AG04449 (cell line): ENCODE results near the gene COBLL1.

Experiments
- CTCF ChIA-PET: fragments of 350-600 bp; formaldehyde crosslinking; extraction: SDS; loops from one replicate; lab custom pipeline; 2021; ENCODE audit warnings: antibody characterized with exemption; lab: Yijun Ruan, JAX
- POLR2A ChIA-PET: fragments of 400-600, 350-600 bp; formaldehyde crosslinking; extraction: SDS; loops from one replicate; lab custom pipeline; 2020; ENCODE audit warnings: antibody characterized with exemption, inconsistent platforms; lab: Yijun Ruan, JAX
- DNase-seq: peaks from one replicate; pipeline ENCODE4 v3.0.0-alpha.2; 2010; ENCODE audit warnings: low read depth, low spot score
- H3K4me3 ChIP-seq: 2 replicates; pipeline ENCODE4 v1.5.1; 2011; ENCODE audit warnings: low read depth, mild to moderate bottlenecking, control low read depth, low read length
- TF ChIP-seq, protein P1 (sequence below): IDR thresholded peaks from one replicate; pipeline ENCODE4 v1.5.1; 2011; ENCODE audit warnings: mild to moderate bottlenecking, moderate library complexity, low read length, control low read depth, inconsistent platforms; ENCODE audit not compliant: insufficient read depth; ENCODE audit errors: missing control alignments

Gene COBLL1

GRCh38 chr2:164818149-164819136 is 23.2 kb downstream of the COBLL1 start:
- TF ChIP-seq, protein P1, sequence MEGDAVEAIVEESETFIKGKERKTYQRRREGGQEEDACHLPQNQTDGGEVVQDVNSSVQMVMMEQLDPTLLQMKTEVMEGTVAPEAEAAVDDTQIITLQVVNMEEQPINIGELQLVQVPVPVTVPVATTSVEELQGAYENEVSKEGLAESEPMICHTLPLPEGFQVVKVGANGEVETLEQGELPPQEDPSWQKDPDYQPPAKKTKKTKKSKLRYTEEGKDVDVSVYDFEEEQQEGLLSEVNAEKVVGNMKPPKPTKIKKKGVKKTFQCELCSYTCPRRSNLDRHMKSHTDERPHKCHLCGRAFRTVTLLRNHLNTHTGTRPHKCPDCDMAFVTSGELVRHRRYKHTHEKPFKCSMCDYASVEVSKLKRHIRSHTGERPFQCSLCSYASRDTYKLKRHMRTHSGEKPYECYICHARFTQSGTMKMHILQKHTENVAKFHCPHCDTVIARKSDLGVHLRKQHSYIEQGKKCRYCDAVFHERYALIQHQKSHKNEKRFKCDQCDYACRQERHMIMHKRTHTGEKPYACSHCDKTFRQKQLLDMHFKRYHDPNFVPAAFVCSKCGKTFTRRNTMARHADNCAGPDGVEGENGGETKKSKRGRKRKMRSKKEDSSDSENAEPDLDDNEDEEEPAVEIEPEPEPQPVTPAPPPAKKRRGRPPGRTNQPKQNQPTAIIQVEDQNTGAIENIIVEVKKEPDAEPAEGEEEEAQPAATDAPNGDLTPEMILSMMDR: no peak
- CTCF ChIA-PET: interaction anchor here (1.0 kb wide), 1 partner anchor 24 kb away, joined by 5 read pairs; the partner anchor contains the start of gene COBLL1
- POLR2A ChIA-PET: no interaction called here
- no peak overlapping the region for H3K4me3 ChIP-seq
- no peak for DNase-seq

GRCh38 chr2:164816900-164817299 is 24.7 kb downstream of the COBLL1 start:
- POLR2A ChIA-PET: no interaction called here
- TF ChIP-seq, protein P1: no peak
- no peak for DNase-seq
- no peak overlapping the region for H3K4me3 ChIP-seq
- CTCF ChIA-PET: interaction anchor here (2.5 kb wide), 1 partner anchor 25 kb away, joined by 11 read pairs; the partner anchor contains the start of gene COBLL1

GRCh38 chr2:164816046-164816445 is 25.6 kb downstream of the COBLL1 start:
- TF ChIP-seq, protein P1: no peak
- POLR2A ChIA-PET: no interaction called here

GRCh38 chr2:164815071-164815793 is 26.4 kb downstream of the COBLL1 start:
- TF ChIP-seq, protein P1: no peak
- CTCF ChIA-PET: interaction anchor here (2.5 kb wide), 1 partner anchor 27 kb away, joined by 11 read pairs; the partner anchor contains the start of gene COBLL1

More at GRCh38 chr2:164816046-164816445, 25.6 kb downstream of the COBLL1 start:
- H3K4me3 ChIP-seq: no peak overlapping the region
- no peak for DNase-seq
- CTCF ChIA-PET: interaction anchor here (2.5 kb wide), 1 partner anchor 26 kb away, joined by 11 read pairs; the partner anchor contains the start of gene COBLL1

DNA sequence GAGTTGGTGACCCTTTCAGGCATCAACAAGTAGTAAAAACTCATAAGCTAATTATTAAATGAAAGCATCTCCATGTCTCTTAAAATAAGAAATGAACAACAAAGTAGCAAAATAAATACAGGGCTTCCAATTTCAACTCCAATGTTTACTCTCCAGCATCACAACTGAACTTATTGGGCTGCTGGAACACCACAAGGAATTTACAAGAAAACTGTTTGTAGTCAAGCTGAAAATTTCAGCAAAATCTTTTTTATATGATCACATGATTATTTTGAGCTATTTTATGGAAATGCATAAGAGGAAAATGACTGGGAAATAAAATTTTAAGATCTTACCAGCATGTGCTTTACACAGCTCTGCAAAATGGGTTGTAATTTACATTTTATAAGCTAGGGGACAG is 28.1 kb downstream of the COBLL1 start:
- H3K4me3 ChIP-seq: no peak overlapping the region
- DNase-seq: no peak
- ChIA-PET POLR2A (no interaction called here), CTCF (interaction anchor here (1.1 to 1.3 kb wide), 2 partner anchors 14 to 29 kb away, joined by 3 to 7 read pairs; partner anchors contain the start of gene COBLL1)
- TF ChIP-seq, protein P1: no peak

More at GRCh38 chr2:164815071-164815793, 26.4 kb downstream of the COBLL1 start:
- POLR2A ChIA-PET: interaction anchor here (0.6 kb wide), 1 partner anchor 176 kb away, joined by 3 read pairs; no protein-coding TSS in a partner anchor
- no peak for DNase-seq
- H3K4me3 ChIP-seq: no peak overlapping the region
